HEK293T (cell line): Measurements from ENCODE around the gene USP34.
"Not testable (repeated sequence)": the region's sequence is repeated elsewhere in the genome, so short reads cannot be mapped to it uniquely, and the experiment has no call there.

Experiments used
- CTCF ChIA-PET: fragments of 350-600 bp; formaldehyde crosslinking; extraction: SDS; loops from one replicate; lab custom pipeline; 2021; ENCODE audit warnings: antibody characterized with exemption, inconsistent platforms; lab: Yijun Ruan, JAX
- POLR2A ChIA-PET: fragments of 350-600 bp; formaldehyde crosslinking; extraction: SDS; loops from one replicate; lab custom pipeline; 2020; ENCODE audit warnings: antibody characterized with exemption, inconsistent platforms; lab: Yijun Ruan, JAX
- DNase-seq: peaks from one replicate; pipeline ENCODE4 v3.0.0; 2012; ENCODE audit warnings: mixed read lengths; ENCODE audit errors: extremely low spot score
- ARNT ChIP-seq: fragments of 450-650 bp; IDR thresholded peaks from 2 replicates; pipeline ENCODE4 v1.6.1; 2017; ENCODE audit warnings: mild to moderate bottlenecking
- BHLHE40 ChIP-seq: fragments of 450-650 bp; IDR thresholded peaks from 2 replicates; pipeline ENCODE4 v1.6.1; 2016; ENCODE audit warnings: mild to moderate bottlenecking, moderate library complexity, borderline replicate concordance
- CTBP1 ChIP-seq: fragments of 450-650 bp; IDR thresholded peaks from 2 replicates; pipeline ENCODE4 v1.6.1; 2016; ENCODE audit warnings: borderline replicate concordance
- ELF4 ChIP-seq: fragments of 450-650 bp; IDR thresholded peaks from 2 replicates; pipeline ENCODE4 v1.6.1; 2017; ENCODE audit warnings: antibody characterized with exemption
- FOXA1 ChIP-seq: fragments of 450-650 bp; IDR thresholded peaks from 2 replicates; pipeline ENCODE4 v1.6.1; 2016; ENCODE audit warnings: mild to moderate bottlenecking
- FOXK2 ChIP-seq: fragments of 450-650 bp; IDR thresholded peaks from 2 replicates; pipeline ENCODE4 v1.6.1; 2016; ENCODE audit warnings: mild to moderate bottlenecking
- FOXM1 ChIP-seq: fragments of 450-650 bp; IDR thresholded peaks from 2 replicates; pipeline ENCODE4 v1.6.1; 2017; ENCODE audit warnings: mild to moderate bottlenecking, borderline replicate concordance
- HDGF ChIP-seq: fragments of 450-650 bp; IDR thresholded peaks from 2 replicates; pipeline ENCODE4 v1.6.1; 2017; ENCODE audit warnings: antibody characterized with exemption, borderline replicate concordance
- L3MBTL2 ChIP-seq: fragments of 450-650 bp; conservative IDR thresholded peaks from 2 replicates; pipeline ENCODE4 v1.6.1; 2016; ENCODE audit warnings: mild to moderate bottlenecking
- LEF1 ChIP-seq: fragments of 450-650 bp; IDR thresholded peaks from 2 replicates; pipeline ENCODE4 v1.6.1; 2017; ENCODE audit warnings: mild to moderate bottlenecking, borderline replicate concordance
- NFRKB ChIP-seq: fragments of 450-650 bp; IDR thresholded peaks from 2 replicates; pipeline ENCODE4 v1.6.1; 2016; ENCODE audit warnings: mild to moderate bottlenecking, moderate library complexity
- SP1 ChIP-seq: fragments of 450-650 bp; IDR thresholded peaks from 2 replicates; pipeline ENCODE4 v1.6.1; 2017
- SUZ12 ChIP-seq: fragments of 450-650 bp; IDR thresholded peaks from 2 replicates; pipeline ENCODE4 v1.6.1; 2016; ENCODE audit warnings: mild to moderate bottlenecking
- TARDBP ChIP-seq: fragments of 450-650 bp; IDR thresholded peaks from 2 replicates; pipeline ENCODE4 v1.6.1; 2016
- ZNF384 ChIP-seq: fragments of 450-650 bp; IDR thresholded peaks from 2 replicates; pipeline ENCODE4 v1.6.1; 2016
- TF ChIP-seq, protein P1 (sequence below): fragments of 450-650 bp; IDR thresholded peaks from 2 replicates; pipeline ENCODE4 v1.6.1; 2016

Gene USP34

GRCh38 chr2:61461404-61461803, 9.5 kb downstream of the USP34 start:
- POLR2A ChIA-PET, result no interaction called here
- TF ChIP-seq ARNT (no peak), L3MBTL2 (no peak), ZNF384 (no peak), FOXA1 (no peak), ELF4 (no peak), HDGF (no peak), NFRKB (no peak), FOXM1 (no peak), FOXK2 (no peak), CTBP1 (no peak), BHLHE40 (no peak), LEF1 (no peak), TARDBP (no peak), SUZ12 (no peak), SP1 (no peak)
- TF ChIP-seq, protein P1, sequence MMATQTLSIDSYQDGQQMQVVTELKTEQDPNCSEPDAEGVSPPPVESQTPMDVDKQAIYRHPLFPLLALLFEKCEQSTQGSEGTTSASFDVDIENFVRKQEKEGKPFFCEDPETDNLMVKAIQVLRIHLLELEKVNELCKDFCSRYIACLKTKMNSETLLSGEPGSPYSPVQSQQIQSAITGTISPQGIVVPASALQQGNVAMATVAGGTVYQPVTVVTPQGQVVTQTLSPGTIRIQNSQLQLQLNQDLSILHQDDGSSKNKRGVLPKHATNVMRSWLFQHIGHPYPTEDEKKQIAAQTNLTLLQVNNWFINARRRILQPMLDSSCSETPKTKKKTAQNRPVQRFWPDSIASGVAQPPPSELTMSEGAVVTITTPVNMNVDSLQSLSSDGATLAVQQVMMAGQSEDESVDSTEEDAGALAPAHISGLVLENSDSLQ, result no peak
- DNase-seq, result no peak
- CTCF ChIA-PET, result no interaction called here

DNA sequence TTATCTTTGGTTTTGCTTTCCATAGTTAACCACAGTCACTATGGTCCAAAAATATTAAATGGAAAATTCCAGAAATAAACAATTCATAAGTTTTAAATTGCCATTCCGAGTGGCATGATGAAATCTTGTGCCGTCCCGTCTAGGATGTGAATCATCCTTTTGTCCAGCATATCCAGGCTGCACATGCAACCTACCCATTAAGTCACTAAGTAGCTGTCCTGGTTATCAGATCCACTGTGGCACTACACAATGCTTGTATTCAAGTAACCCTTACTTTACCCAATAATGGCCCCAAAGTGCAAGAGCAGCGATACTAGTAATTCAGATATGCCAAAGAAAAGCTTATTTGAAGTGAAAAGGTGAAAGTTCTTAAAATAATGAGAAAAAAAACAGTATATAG, 10.7 kb downstream of the USP34 start:
- no peak for DNase-seq
- ChIA-PET POLR2A (no interaction called here), CTCF (interaction anchor here (0.6 kb wide), 1 partner anchor 17 kb away, joined by 3 read pairs; no protein-coding TSS in a partner anchor)
- TF ChIP-seq FOXA1, result no peak
- TF ChIP-seq ELF4, result no peak
- TF ChIP-seq CTBP1, result no peak
- TF ChIP-seq ARNT, result no peak
- no peak for TF ChIP-seq NFRKB

- POLR2A ChIA-PET, result no interaction called here
- DNase-seq, result no peak
- CTCF ChIA-PET, result interaction anchor here (1.2 kb wide), 1 partner anchor 22 kb away, joined by 3 read pairs; no protein-coding TSS in a partner anchor
- TF ChIP-seq FOXA1 (no peak), LEF1 (no peak), TARDBP (no peak), L3MBTL2 (no peak), SP1 (no peak), FOXM1 (no peak)
- TF ChIP-seq, protein P1, result no peak
These were observed 14.0 kb downstream of the USP34 start for GRCh38 chr2:61456746-61457420.

DNA sequence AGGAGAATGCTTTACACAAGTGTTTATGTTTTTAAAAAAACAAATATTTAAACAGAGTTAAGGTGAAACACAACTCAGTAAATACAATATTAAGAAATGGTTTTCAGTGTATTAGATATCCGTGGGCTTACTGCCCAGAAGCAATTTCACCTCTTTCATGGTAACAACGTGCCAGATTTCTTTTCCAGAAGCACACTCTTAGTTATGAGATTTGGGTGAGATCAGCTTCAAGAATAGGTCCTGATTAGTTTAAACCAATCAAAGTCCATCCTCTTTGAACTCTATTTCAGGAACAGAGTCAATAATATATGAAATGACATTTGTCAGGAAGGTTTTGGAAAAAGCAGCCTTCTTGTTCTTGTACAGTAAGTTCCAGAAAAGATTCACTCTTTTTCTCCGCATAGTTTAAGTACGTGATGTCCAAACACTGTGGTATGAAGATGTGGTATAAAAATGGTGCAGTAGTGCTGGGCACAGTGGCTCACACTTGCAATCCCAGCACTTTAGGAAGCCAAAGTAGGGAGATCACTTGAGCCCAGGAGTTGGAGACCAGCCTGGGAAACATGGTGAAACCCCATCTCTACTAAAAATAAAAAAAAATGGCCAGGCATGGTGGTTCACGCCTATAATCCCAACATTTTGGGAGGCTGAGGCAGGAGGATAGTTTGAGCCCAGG, 14.7 kb downstream of the USP34 start:
- CTCF ChIA-PET, result no interaction called here
- POLR2A ChIA-PET, result interaction anchor here (0.6 kb wide), 1 partner anchor 924 kb away, joined by 3 read pairs; no protein-coding TSS in a partner anchor
- DNase-seq, result no peak
- TF ChIP-seq TARDBP (no peak), L3MBTL2 (no peak), ELF4 (no peak), FOXM1 (no peak), FOXK2 (no peak), SP1 (no peak), CTBP1 (no peak)

- DNase-seq, POLR2A ChIA-PET: not testable (repeated sequence)
- CTCF ChIA-PET, result interaction anchor here (0.6 kb wide), 1 partner anchor 129 kb away, joined by 3 read pairs; no protein-coding TSS in a partner anchor
These were observed 15.9 kb downstream of the USP34 start for GRCh38 chr2:61454972-61455371.

DNA sequence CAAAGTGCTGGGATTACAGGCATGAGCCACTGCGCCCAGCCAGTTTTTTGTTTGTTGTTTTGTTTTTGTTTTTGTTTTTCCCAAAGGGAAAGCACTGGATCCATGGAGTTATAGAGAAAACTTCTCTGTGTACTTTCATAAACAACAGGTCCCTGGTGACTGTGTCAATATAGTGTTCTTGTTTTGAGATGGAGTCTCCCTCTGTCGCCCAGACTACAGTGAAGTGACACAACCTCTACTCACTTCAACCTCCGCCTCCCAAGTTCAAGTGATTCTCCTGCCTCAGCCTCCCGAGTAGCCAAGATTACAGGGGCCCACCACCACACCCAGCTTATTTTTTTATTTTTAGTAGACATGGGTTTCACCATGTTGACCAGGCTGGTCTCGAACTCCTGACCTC, 16.5 kb downstream of the USP34 start:
- DNase-seq, result no peak
- CTCF ChIA-PET, result no interaction called here
- POLR2A ChIA-PET, result no interaction called here
- TF ChIP-seq, protein P1, result no peak
- TF ChIP-seq L3MBTL2 (no peak), SP1 (no peak), CTBP1 (no peak), SUZ12 (no peak), TARDBP (no peak), NFRKB (no peak), LEF1 (no peak), HDGF (no peak), ZNF384 (no peak)

DNA sequence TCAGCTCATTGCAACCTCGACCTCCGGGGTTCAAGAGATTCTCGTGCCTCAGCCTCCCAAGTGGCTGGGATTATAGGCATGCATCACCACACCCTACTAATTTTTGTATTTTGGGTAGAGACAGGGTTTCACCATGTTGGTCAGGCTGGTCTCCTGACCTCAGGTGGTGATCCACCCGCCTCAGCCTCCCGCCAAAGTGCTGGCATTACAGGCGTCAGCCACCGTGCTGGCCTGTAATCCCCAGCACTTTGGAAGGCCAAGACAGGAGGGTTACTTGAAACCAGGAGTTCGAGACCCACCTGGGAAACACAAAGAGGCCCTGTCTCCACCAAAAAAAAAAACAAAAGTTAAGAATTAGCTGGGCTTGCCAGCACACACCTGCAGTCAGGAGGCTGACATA, 18.5 kb downstream of the USP34 start:
- DNase-seq, result no peak
- POLR2A ChIA-PET, result no interaction called here
- TF ChIP-seq BHLHE40 (no peak), TARDBP (no peak), FOXM1 (no peak), CTBP1 (no peak), HDGF (no peak), ARNT (no peak), LEF1 (no peak)
- CTCF ChIA-PET, result no interaction called here
